ENCODE measurements around the gene LRRC45.

The LRRC45 gene

DNA sequence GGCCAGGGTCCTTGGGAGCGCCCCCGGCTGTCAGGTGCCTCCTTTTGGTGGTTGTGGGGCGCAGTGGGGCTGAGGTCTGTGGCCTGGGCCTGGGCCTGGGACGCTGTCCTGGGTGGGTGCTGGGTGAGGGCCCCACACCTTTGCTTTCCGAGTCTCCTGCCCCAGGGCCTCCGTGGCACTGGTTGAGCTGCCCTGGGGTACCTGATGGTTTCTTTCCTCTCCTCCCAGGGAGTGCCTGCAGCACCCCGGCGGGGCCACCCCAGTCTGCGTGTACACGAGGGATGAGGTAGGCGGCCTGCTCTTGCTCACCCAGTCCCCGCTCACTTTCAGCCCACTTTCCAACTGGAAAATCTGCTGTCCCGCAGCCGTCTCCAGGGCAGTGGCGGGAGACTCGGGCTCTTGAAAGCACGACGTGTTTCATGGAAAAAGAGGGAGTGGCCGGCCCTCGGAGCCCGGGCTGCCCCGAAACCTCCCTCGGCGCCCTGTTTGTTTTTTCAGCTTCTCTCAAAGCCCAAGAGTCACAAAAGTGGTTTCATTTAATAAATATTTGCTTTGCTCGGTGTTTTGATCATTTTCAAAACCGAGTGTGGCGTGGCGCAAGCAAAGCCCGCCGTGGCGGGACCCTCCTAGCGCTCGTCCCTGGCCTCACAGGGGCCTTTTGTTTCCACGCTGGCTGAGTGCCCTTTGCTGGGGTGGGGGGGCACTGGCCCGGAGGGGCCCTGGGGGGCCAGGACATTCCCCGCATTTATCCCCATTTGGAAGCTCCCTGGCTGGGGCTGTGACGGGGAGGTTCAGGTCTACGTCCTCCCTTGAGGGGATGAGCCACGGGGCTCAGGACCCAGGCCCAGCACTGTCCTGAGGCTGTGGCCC is 28.3 kb upstream of the LRRC45 start:
- no peak for DNase-seq

DNA sequence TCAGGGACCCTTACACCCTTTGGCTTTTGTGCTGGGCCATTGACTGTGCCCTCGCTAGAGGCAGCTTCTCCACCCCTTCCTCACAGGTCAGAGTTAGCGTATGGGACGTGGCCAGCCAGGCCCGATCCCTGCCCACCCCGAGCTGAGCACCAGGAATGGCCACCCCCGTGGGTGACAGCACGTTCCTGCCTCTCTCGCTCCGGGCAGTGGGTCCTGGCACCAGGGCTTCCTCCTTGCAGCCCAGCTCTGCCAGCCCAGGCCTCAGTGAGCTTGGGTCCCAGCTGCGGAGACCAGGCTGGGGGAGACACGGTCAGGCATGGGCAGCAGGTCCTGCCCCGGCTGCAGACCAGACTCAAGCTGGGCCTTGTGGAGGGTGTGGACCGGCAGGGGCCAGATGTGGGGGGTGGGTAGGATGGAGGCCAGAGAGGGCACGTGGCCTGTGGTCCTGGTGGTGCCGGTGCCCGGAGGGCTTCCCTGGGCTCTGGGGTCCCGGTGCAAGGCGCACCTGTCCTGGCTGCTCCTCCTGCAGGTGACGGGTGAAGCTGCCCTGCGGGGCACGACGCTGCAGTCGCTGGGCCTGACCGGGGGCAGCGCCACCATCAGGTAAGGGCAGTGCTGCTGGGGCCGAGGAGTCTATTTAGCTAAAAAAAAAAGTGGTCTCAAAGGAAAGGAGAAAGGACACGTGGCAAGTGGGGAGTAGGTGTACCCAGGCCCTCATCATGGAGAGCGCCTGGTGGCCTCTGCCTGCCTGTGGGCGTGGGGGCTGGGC is 27.5 kb upstream of the LRRC45 start:
- DNase-seq = no peak

DNA sequence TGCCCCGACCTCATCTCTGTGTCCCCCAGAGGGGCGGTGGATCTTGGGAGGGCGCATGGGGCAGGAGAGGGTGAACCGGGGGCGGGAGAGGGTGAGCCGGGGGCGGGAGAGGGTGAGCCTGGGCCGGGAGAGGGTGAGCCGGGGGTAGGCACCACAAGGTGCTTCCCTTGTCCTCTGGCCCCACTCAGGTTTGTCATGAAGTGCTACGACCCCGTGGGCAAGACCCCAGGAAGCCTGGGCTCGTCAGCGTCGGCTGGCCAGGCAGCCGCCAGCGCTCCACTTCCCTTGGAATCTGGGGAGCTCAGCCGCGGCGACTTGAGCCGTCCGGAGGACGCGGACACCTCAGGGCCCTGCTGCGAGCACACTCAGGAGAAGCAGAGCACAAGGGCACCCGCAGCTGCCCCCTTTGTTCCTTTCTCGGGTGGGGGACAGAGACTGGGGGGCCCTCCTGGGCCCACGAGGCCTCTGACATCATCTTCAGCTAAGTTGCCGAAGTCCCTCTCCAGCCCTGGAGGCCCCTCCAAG is 26.8 kb upstream of the LRRC45 start:
- DNase-seq = no peak

DNA sequence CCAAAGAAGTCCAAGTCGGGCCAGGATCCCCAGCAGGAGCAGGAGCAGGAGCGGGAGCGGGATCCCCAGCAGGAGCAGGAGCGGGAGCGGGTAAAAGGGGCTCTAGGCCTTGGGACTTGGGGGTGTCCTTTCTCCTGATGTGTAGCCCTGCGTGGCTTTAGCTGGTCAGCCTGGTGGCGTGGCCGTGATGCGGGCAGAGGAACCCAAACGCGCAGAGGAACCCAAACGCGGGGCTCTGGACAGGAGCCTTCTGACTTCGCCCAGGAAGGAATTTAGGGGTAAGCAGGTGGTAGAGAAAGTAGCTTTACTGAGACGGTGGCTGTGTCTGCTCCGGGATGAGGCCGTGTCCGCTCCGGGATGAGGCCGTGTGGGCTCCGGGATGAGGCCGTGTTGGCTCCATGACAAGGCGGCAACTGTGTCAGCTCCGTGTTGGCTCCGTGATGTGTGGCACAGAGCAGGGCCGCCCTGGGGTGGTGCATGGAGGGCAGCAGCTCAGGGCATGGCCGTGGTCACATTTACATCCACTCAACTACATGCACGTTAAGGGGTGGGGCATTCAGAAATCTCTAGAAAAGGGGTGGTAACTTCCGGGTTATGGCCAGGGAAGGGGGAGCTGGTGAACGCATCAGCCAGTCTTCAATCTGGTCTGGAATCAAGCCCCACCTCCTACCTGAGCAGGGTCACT is 26.2 kb upstream of the LRRC45 start:
- DNase-seq = no peak

DNA sequence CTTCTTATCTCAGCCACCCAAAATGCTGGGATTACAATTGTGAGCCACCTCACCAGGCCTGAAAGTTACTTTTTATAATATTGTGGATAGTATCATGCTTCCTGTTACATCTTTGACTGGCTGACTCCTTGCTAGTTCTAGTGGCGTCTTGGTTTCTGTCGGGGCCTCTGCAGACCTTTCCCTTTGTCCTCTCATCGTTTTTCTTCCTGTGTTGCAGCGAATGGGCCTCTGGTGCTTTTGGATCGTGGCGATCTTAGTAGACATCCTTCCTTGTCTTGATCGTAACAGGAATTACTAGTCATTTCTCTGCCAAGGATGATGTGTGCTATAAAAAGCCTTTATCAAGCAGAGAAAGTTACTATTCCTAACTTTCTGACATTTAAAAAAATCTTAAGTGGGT is 24.9 kb upstream of the LRRC45 start:
- DNase-seq = no peak

DNA sequence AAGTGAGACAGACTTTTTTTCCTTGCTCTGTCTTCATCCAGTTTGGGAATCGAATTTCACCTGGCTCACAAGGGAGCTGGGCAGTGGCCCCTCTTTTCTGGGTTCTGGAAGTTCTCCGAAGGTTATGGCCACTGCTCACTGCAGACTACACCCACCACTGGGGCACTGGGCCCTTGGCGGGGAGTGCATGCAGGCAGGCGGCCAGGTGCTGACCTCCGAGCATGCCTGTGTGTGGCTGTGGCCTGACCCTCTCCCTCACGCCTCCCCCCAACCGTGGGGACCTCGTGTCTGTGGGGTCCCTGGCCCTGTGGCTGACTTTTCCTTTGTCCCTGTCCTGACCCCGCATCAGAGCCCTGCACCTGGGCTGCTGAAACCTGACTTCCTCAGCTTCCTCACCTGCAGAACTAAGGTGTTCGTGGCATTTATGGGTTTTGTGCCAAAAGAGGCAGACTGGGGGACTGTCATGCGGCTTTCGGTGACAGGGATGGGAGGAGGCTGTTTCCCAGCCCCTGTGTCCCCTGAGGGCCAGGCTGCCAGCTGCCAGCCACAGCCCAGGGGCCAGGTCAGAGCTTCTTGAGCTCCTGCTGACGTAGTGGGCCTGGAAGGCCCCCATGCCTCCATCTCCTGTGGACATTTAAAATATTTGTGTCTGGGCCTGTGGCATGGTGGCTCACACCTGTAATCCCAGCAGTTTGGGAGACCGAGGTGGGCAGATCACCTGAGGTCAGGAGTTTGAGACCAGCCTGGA is 24.2 kb upstream of the LRRC45 start:
- DNase-seq = no peak

DNA sequence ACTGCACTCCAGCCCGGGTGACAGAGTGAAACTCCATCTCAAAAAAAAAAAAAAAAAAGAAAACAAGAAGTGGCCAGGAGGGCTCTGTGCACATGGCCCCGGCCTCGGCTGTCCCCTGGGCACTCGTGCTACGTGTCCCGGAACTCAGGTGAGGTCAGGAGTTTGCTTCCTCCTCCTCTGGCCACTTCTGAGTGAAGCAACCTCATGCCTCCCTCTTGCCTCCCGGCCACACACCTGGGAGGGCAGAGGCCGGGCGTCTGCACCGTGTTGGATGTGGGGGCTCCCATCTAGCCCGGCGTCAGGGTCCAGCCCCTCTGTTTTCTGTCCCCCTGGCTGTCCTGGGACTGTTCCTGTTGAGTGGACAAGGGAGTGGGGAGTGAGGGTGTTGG is 23.5 kb upstream of the LRRC45 start:
- no peak for DNase-seq

DNA sequence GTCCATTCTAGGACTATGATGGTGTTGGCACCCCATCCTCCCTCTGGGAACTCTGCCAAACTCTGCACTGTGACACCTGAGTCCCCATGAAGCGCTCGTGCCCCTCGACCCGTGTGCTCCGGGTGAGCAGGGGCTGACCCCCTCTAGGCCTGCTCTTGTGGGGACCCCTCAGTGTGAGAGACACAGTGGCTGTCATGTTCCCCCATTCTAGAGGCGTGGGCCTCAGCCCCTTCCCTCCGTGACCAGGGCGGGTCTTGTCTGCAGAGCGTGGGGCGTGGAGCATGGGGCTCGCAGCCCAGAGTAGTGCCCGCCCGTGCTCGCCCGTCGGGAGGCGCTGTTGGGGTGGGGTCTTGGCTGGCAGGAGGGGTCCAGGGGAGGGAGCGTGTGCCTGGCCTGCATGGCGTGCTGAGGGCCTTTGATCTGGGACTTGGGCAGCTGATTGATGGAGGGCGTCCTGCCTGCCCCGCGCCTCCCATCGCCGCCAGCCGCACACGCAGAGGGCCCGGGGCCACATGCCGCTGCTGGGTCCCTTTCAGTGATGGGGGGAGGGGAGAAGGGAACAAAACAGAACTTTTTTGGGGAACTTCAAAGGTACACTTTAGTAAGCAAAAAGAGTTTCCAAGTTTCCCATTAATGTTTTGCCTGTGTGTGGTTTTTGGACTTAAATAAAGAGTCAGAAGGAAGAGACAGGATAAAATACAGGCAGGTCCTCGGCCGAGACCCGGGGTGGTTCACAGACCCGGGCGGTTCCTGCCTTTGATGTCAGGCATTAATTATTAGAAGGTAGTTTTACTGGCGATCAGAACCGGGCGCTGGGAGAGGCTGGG is 22.9 kb upstream of the LRRC45 start:
- DNase-seq = no peak

DNA sequence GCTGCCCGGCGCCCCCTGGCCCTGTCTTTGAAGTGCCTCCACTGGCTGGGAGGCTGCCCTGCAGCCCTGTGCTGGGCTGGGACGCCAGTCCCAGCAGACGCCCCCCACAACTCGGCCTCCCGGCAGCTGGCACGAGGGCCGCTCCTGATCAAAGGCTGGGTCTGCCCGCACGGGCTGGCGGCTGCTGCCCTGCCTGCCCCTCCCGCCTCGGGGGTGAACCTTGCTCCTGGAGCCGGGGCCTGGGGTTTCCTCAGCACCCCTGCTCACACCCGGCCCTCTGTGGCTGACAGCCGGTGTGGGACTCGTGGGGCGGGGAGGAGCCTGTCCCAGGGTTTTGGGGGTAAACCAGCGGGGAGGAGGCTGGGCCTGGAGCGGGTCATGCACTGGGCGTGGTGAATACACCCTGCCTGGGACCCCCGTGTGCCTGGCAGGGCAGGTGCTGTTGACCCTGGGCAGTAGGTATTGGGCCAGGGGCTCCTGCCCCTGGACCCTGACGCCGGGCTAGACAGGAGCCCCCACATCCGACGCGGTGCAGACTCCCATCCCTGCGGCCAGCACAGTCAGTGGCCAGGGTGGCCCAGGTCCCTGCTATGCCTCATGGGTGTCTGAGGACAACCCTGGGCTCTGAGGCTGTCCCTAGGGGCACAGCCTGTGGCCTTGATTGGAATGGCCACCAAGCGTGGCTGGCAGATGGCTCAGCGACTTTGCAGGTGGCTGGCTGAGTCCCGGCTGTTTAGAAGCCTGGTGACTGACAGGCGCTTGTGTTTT is 22.1 kb upstream of the LRRC45 start:
- no peak for DNase-seq

DNA sequence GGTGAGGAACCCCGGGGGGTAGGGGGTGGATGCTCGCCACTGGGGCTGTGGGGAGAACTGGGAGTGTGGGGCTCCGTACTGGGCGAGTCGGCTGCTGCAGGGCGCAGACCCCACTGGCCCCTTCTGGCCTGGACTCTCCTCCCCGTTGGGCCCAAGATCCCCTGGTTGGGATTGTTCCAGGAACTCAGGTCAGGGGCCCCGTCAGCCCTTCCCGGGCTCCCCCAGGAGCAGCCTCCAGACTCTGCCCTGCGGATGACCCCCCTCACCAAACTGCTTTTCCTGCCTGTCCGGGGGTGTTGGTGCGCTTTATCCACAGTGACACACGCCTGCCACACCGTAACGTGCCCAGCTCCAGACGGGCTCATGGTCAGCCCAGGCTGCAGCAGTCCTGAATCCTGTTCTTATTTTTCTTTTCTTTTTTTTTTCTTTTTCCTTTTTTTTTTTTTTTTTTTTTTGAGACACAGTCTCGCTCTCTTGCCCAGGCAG is 21.5 kb upstream of the LRRC45 start:
- DNase-seq = no peak

DNA sequence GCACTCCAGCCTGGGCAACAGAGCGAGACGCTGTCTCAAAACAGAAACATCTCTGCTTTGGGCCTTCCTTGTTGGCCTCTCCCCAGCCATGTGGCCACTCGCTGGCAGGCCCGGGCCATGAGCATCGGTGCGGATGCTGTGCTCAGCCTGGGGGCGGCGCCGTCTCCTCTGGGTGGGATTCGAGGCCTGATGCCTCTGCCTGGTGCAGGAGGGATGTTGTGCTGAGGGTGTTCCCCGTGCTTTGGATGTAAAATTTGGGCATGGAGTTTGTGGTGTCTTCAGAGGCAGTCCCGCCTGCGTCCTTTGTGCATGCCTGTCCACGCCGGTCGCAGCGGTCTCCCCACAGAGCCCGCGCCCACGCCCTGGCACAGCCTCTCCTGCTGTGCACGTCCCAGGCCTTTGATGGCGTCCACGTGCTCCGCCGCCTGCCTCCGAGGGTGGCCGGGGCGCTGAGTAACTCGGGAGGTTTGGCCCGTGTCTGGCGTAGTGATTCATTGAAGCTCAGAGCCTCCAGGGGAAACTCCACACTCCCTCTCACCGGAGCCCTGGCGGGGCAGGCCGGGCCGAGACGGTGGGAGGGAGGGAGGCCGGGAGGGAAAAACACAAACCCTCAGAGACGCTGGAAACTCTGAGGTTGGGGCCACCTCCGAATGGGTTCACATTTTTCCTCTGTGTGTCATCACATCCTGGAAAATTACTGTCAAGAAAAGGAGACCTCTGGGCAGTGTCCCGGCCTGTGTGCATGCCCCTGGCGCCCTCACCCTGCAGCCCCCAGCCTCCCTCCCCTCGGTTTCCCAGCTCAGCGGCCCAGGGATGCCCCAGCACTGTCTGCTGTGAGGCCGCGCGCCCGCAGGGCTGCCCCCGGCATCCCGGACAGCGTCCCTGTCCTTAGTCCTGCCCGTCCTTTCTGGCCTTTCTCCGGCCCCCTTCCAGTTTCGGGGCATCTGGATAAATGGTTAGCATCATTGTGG is 19.4 kb upstream of the LRRC45 start:
- DNase-seq = no peak

DNA sequence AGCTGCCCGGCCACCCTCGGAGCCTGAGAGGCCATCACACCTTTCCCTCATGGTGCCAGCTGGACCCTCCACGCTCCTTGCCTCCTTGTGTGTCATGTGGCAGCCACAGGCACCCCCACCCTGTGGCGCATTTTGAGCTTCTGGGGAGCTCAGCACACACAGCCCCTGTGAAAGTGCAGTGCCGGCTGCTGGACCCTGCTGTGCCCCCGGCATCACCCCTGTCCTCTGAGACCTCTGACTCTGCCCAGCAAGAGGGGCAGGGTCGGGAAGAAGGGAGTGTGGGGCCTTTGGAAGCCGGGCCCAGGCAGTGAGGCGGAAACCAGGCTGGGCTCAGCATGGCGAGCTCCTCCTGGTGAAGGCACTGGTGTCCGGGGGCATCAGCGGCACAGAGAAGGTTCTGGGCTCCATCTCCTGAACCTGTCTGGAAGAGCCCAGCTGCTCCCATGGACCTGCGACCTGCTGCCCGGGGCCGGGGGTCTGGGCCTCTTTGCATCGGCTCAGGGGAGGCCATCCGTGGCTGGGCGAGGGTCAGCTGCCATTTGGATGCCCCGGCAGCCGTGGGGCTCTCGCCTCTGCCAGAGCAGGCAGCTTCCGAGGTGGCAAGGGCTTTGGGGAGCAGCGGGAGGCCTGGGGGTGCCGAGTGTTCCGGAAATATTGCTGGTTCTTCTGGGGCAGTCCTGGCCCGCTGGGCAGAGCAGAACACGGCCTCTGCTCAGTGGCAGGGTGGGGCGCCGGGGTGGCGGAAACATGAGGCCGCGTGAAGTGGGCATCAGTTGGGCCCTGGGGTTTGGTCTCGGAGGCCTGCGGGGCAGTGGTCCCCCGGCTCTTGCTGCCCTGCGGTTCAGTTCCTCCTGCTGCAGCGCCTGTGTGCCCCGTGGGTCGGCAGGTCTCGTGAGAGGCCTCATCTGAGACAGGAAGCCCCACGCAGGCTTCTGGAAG is 18.3 kb upstream of the LRRC45 start:
- no peak for DNase-seq

DNA sequence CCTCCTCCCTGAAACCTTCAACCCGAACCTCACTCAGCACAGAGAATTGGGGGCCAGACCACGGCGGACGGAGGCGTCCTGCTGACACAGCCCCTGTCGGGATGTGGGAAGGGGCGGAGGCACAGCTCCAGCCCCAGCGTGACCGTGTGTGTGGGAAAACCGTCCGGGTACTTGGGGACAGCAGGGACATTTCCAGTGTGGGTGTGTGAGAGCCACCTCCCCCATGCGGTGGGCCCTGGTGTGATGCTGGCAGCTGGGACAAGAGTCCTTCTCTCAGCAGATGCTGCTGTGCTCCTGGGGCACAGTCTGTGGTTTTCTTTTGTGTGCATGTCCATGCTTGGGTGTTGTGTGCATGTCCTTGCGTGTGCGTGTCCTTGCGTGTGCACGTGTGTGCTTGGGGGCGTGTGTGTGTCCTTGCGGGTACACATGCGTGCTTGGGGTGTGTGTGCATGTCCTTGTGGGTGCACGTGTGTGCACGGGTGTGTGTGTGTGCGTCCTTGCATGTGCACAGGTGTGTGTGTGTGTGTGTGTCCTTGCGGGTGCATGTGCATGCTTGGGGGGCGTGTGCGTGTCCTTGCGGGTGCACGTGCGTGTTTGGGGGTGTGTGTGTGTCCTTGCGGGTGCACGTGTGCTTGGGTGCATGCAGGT is 17.3 kb upstream of the LRRC45 start:
- DNase-seq = no peak

DNA sequence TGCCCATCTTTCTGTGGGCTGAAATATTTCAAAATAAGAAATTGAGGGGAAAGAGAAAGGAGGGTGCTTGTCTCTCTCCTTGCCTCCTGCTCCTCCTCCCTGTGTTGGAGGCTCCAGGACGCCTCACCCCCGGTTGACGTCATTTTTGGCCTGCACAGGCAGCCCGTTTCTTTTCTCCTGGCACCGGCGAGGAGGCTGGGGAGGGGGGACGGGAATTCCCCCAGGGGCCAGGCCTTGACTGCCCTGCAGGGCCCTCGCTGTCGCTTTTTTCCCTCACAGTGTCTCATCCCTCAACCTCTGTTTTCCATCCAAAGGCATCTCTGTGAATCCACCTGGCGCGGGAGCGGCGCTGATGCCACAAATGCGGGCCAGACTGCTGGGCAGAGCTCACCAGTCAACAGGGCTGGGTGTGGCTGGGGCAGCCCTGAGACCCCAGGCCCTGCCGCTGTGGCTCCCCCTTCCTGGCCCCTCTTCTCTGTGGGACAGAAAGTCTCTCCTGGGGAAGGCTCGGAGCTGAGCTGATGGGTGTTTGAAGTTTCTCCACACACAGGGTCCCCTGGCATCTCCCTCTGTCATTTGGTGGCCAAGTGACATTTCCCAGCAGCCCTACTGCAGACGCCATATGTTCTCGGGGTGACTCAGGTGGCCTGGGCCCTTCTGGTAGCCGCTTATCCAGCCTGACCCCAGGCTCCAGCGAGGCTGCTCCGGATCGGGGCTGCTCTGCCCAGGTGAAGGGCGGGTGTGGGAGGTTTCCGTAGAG is 16.5 kb upstream of the LRRC45 start:
- DNase-seq = no peak

DNA sequence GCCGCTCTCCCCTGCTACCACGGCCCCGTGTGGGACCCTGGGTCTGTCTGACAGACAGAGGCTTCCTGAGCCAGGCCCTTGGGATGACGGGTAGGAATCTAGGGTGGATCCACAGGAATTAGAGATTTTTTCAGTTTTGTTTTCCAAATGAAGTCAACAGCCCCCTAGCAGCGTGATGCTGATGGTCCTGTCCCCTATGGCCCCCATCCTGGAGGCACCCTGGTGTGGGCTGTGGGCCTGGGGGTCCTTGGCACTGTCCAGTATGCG is 15.9 kb upstream of the LRRC45 start:
- DNase-seq = no peak

DNA sequence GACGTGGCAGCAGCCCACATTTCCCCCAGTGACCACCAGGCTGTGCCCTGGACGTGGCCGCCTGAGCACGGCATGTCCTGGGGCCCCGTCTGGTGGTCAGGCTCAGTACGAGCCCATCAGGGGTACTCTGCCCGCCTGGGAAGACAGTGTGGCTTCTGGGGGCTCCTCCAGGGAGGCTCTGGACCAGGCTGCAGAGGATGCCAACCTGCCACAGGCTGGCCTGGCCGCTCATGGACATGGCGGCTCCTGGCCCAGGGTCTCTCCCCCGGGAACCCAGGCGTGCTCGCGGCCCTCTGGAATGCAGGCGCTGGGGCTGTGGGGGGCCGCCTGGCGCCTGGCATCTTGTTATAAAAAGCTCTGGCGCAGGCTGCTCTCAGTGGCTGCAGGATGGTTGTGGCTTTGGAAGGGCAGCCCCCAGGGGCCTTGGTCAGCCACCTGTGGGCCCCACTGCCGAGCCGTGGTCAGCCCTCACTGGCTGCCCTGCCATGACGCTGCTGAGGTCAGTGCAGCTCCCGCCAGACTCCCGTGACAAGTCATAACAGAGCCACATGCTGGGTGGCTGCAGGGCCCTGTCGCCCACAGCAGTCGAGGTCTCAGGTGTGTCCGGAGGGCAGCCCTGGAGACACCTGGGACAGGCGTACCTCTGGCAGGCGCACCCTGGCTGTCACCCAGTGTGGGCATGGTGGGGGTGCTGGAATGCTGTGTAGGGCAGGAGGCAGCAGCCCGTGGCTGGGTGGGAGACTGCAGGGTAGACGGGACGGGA is 15.4 kb upstream of the LRRC45 start:
- DNase-seq = no peak

Measured in hematopoietic multipotent progenitor cell treated with erythropoietin and hydrocortisone succinate and interleukin-3 and kit ligand, for 8 days (in vitro differentiated cells).